Activated CD8-positive, alpha-beta T cell treated with anti-CD3 and anti-CD28 coated beads for 36 hours (primary cell): ENCODE results near the gene TM4SF20. TPM values are rescaled to one million over a fixed set of nuclear protein-coding genes. Genes with fewer than 3 reads are reported as not detected.

Experiments used
- ATAC-seq: fragments of 200-7000 bp; cut with Tn5 transposase; one replicate; pipeline ENCODE4 v1.10.0; 2021; ENCODE audit warnings: mild to moderate bottlenecking, moderate library complexity
- CTCF ChIA-PET: fragments of 350-600 bp; sonication (Branson Sonifier 250); formaldehyde crosslinking; loops from one replicate; lab custom pipeline; 2021; ENCODE audit warnings: antibody characterized with exemption; lab: Charles Lee
- POLR2A ChIA-PET: fragments of 350-600 bp; sonication (Branson Sonifier 250); formaldehyde crosslinking; loops from one replicate; lab custom pipeline; 2021; ENCODE audit warnings: antibody characterized with exemption; lab: Charles Lee
- DNase-seq: peaks from one replicate; pipeline ENCODE4 v3.0.0-alpha.2; 2020
- H3K27ac Mint-ChIP-seq: one replicate; pipeline ENCODE4 v1.8.0; 2021; ENCODE audit warnings: mild to moderate bottlenecking, mixed read lengths
- H3K27me3 Mint-ChIP-seq: one replicate; pipeline ENCODE4 v1.8.0; 2021; ENCODE audit warnings: mixed read lengths
- H3K36me3 Mint-ChIP-seq: one replicate; pipeline ENCODE4 v1.8.0; 2021; ENCODE audit warnings: low read depth, mixed read lengths
- H3K4me1 Mint-ChIP-seq: one replicate; pipeline ENCODE4 v1.8.0; 2021; ENCODE audit warnings: low read depth, mixed read lengths
- H3K4me3 Mint-ChIP-seq: one replicate; pipeline ENCODE4 v1.8.0; 2021; ENCODE audit warnings: mild to moderate bottlenecking, moderate library complexity, mixed read lengths
- H3K9me3 Mint-ChIP-seq: one replicate; pipeline ENCODE4 v1.8.0; 2021; ENCODE audit warnings: mixed read lengths
- intact Hi-C: fragments of 100-400 bp; cut with micrococcal nuclease; formaldehyde crosslinking; loops from one replicate; pipeline ENCODE4 v1.10.0; 2022
- total RNA-seq, 2 experiments: library from RNA; stranded (reverse); gene quantifications; one replicate each; pipeline ENCODE4 v1.2.3, GENCODE V29; 2021
- TF ChIP-seq, protein P1 (sequence below): fragments of 200-600 bp; IDR thresholded peaks from one replicate; pipeline ENCODE4 v1.8.0; 2022; ENCODE audit warnings: antibody characterized with exemption, mild to moderate bottlenecking

The TM4SF20 gene
- total RNA-seq, 2 experiments from 2014 or later: not detected

DNA sequence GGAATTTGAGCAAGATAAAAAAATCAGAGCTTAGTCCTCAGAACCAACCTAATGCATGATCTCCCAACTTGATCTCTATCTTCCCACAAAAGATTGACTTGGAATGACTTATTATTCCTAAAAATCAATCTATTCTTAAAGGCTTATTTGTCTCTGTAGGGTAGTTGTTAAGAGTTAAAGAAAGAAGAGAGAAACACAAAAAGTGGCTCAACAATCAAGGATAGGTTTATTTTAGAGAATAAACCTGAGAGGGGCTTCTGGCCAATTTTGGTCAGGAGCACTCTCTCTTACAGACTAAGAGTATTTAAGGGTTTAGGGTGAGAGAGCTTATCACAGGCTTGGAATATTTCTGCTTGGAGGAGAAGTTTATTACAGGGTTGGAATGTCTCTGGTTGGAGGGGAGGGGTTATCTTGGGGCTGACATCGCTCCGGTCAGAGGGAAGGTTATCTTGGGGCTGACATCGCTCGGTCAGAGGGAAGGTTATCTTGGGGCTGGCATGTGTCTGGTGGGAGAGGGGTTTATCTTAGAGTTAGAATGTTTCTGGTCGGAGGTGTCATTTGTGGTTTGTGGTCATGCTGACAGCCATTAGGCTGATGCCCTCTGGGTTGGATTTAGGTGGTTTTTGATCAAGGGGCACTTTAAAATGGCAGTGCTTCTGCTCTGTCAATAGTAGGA, 56.4 kb downstream of the TM4SF20 start:
- no peaks in the 10 kb centered on the region for H3K36me3 Mint-ChIP-seq
- ChIA-PET CTCF (interaction anchor here (0.8 kb wide), 1 partner anchor 34 kb away, joined by 3 read pairs; no protein-coding TSS in a partner anchor), POLR2A (no interaction called here)
- TF ChIP-seq, protein P1, sequence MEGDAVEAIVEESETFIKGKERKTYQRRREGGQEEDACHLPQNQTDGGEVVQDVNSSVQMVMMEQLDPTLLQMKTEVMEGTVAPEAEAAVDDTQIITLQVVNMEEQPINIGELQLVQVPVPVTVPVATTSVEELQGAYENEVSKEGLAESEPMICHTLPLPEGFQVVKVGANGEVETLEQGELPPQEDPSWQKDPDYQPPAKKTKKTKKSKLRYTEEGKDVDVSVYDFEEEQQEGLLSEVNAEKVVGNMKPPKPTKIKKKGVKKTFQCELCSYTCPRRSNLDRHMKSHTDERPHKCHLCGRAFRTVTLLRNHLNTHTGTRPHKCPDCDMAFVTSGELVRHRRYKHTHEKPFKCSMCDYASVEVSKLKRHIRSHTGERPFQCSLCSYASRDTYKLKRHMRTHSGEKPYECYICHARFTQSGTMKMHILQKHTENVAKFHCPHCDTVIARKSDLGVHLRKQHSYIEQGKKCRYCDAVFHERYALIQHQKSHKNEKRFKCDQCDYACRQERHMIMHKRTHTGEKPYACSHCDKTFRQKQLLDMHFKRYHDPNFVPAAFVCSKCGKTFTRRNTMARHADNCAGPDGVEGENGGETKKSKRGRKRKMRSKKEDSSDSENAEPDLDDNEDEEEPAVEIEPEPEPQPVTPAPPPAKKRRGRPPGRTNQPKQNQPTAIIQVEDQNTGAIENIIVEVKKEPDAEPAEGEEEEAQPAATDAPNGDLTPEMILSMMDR: no peak
- ATAC-seq (no peak), DNase-seq (no peak)
- intact Hi-C loops: no loop called here
- no peak overlapping the region for H3K4me3 Mint-ChIP-seq
- H3K4me1 Mint-ChIP-seq: peaks cover 21% of the 10 kb centered on the region
- no peak overlapping the region for H3K27ac Mint-ChIP-seq
- peaks cover 5% of the 10 kb centered on the region for H3K9me3 Mint-ChIP-seq
- H3K27me3 Mint-ChIP-seq: peaks cover 2% of the 10 kb centered on the region

DNA sequence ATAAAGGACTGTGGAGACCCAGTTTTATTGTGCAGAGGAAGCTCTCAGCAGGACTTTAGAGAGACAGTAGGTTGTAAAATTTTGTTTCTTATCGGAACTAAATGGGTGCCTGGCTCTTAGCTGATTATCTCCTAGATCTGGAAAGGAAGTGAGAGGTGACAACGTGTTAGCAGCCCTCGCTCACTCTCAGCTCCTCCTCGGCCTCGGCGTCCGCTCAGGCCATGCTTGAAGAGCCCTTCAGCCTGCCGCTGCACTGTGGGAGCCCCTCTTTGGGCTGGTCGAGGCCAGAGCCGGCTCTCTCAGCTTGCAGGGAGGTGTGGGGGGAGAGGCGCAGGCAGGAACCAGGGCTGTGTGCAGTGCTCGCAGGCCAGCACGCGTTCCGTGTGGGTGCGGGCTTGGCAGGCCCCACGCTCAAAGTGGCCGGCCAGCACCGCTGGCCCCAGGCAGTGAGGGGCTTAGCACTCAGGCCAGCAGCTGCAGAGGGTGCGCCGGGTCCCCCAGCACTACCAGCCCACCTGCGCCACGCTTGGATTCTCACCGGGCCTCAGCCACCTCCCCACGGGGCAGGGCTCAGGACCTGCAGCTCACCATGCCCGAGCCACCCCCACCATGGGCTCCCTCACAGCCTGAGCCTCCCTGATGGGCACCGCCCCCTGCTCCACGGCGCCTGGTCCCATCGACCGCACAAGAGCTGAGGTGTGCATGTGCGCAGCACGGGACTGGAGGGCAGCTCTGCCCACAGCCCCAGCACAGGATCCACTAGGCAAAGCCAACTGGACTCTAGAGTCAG, 58.6 kb downstream of the TM4SF20 start:
- no peaks in the 10 kb centered on the region for H3K36me3 Mint-ChIP-seq
- intact Hi-C loops: no loop called here
- H3K4me3 Mint-ChIP-seq: no peak overlapping the region
- ChIA-PET CTCF (no interaction called here), POLR2A (no interaction called here)
- TF ChIP-seq, protein P1: no peak
- peaks cover 14% of the 10 kb centered on the region for H3K4me1 Mint-ChIP-seq
- H3K27me3 Mint-ChIP-seq: peaks cover 3% of the 10 kb centered on the region
- DNase-seq (no peak), ATAC-seq (no peak)
- H3K27ac Mint-ChIP-seq: no peak overlapping the region
- H3K9me3 Mint-ChIP-seq: peaks cover 7% of the 10 kb centered on the region

DNA sequence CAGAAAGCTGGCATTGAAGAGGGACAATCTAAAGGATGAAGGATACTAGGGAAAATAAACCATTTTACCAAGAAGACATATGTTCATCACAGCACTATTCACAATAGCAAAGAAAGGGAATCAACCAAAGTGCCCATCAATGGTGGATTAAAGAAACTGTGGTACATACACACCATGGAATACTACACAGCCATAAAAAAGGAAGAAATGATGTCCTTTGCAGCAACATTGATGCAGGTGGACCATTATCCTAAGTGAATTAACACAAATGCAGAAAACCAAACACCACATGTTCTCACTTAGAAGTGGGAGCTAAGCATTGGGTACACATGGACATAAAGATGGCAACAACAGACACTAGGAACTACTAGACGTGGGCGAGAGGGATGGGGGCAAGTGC, 61.3 kb downstream of the TM4SF20 start:
- ChIA-PET CTCF (no interaction called here), POLR2A (interaction anchor here (1.1 to 1.2 kb wide), 2 partner anchors 16 to 21 kb away, joined by 3 read pairs; no protein-coding TSS in a partner anchor)
- ATAC-seq: no peak
- intact Hi-C loops: no loop called here
- Mint-ChIP-seq H3K36me3 (no peaks in the 10 kb centered on the region), H3K27me3 (peaks cover 3% of the 10 kb centered on the region), H3K4me1 (peaks cover under 1% of the 10 kb centered on the region), H3K9me3 (peaks cover 7% of the 10 kb centered on the region), H3K4me3 (no peak overlapping the region), H3K27ac (no peak overlapping the region)
- DNase-seq: no peak
- TF ChIP-seq, protein P1: no peak

DNA sequence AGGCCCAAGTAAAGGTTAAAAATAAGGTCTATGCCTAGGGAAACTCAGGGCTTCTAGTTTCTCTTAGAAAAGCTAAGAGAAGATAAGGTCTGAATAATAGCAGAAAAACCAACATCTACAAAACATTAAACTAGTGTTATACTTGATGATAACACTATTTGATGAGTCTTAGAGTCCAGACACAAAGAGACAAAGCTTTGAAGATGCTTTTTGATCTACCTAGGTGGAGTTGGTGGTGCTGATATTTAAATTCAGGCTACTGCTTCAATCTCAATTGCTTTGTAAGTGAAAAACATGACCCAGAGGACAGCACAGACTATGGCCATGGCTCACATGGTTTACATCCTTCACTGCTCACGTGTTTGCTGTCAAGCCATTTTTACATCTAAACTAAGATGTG, 65.8 kb downstream of the TM4SF20 start:
- H3K4me1 Mint-ChIP-seq: no peaks in the 10 kb centered on the region
- intact Hi-C loops: no loop called here
- H3K27ac Mint-ChIP-seq: no peak overlapping the region
- H3K36me3 Mint-ChIP-seq: no peaks in the 10 kb centered on the region
- ATAC-seq: no peak
- peaks cover 3% of the 10 kb centered on the region for H3K9me3 Mint-ChIP-seq
- peaks cover 3% of the 10 kb centered on the region for H3K27me3 Mint-ChIP-seq
- TF ChIP-seq, protein P1: no peak
- ChIA-PET CTCF (no interaction called here), POLR2A (no interaction called here)
- H3K4me3 Mint-ChIP-seq: no peak overlapping the region
- no peak for DNase-seq

DNA sequence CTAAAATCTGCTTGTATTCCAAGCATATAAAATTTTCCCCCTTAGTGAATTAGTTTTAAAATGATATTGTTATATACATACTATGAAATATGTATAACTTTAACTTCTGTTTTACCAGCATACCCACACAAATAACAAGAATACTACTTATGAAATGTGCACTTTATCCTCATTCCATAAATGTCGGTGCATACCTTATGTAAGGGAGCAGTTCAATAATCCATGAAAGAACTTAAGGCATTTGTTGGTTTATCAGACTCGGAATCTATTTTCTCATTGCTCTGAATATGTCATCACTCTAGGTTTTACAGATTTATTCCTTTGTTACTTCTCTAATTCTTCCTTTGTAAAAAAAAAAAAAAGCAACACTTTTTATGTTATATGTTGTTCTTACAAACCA, 66.5 kb downstream of the TM4SF20 start:
- intact Hi-C loops: no loop called here
- no peak for ATAC-seq
- Mint-ChIP-seq H3K4me1 (no peaks in the 10 kb centered on the region), H3K9me3 (peaks cover under 1% of the 10 kb centered on the region), H3K36me3 (no peaks in the 10 kb centered on the region), H3K27ac (no peak overlapping the region), H3K27me3 (peaks cover under 1% of the 10 kb centered on the region), H3K4me3 (no peak overlapping the region)
- POLR2A ChIA-PET: no interaction called here
- CTCF ChIA-PET: no interaction called here
- DNase-seq: no peak
- TF ChIP-seq, protein P1: no peak
